IMR-90 (cell line): ENCODE measurements around the gene NUP93. TPM values are rescaled to one million over a fixed set of nuclear protein-coding genes. Genes with fewer than 3 reads are reported as not detected.

Experiments
- ATAC-seq: fragments of 200-7000 bp; cut with Tn5 transposase; 2 replicates; pipeline ENCODE4 v1.9.1; 2020; ENCODE audit warnings: low read depth, mild to moderate bottlenecking, moderate library complexity
- BruUV-seq: library from RNA; stranded (reverse); fragments of 400-500 nt; replicated peaks from 2 replicates; lab custom pipeline; 2021; lab: Mats Ljungman, UMichigan
- CTCF ChIA-PET: fragments of 300-600 bp; formaldehyde crosslinking; extraction: SDS; loops from one replicate; lab custom pipeline; 2021; ENCODE audit warnings: antibody characterized with exemption; lab: Yijun Ruan, JAX
- POLR2A ChIA-PET: fragments of 300-600 bp; sonication (Branson Sonifier 250); formaldehyde crosslinking; loops from one replicate; lab custom pipeline; 2022; ENCODE audit warnings: antibody characterized with exemption; ENCODE audit not compliant: unreplicated experiment; lab: Charles Lee
- DNase-seq: peaks from one replicate; pipeline ENCODE4 v3.0.0; 2013
- H2AFZ ChIP-seq: replicated peaks from 2 replicates; pipeline ENCODE3; 2013; ENCODE audit warnings: low read length, mild to moderate bottlenecking; ENCODE audit not compliant: poor library complexity
- H2AK5ac ChIP-seq: 2 replicates; pipeline ENCODE4 v1.6.1; 2013; ENCODE audit warnings: low read depth, low read length, inconsistent platforms
- H2AK9ac ChIP-seq: replicated peaks from 2 replicates; pipeline ENCODE3; 2013; ENCODE audit warnings: mild to moderate bottlenecking, low read depth, low read length, moderate library complexity; ENCODE audit not compliant: poor library complexity
- H2BK120ac ChIP-seq: 2 replicates; pipeline ENCODE4 v1.6.1; 2013; ENCODE audit warnings: low read depth, low read length, inconsistent platforms
- H2BK15ac ChIP-seq: 3 replicates; pipeline ENCODE4 v1.6.1; 2013; ENCODE audit warnings: low read depth, low read length, inconsistent platforms
- H2BK20ac ChIP-seq: 2 replicates; pipeline ENCODE4 v1.6.1; 2013; ENCODE audit warnings: low read depth, mild to moderate bottlenecking, inconsistent platforms, low read length, moderate library complexity
- H2BK5ac ChIP-seq: 2 replicates; pipeline ENCODE4 v1.6.1; 2013; ENCODE audit warnings: mild to moderate bottlenecking, low read depth, low read length, inconsistent platforms; ENCODE audit not compliant: poor library complexity, severe bottlenecking
- H3K14ac ChIP-seq: replicated peaks from 2 replicates; pipeline ENCODE4 v1.6.1; 2013; ENCODE audit warnings: low read depth, low read length, inconsistent platforms
- H3K18ac ChIP-seq: 2 replicates; pipeline ENCODE4 v1.6.1; 2013; ENCODE audit warnings: low read depth, low read length, control low read depth
- H3K23ac ChIP-seq: 2 replicates; pipeline ENCODE4 v1.6.1; 2013; ENCODE audit warnings: low read depth, low read length, inconsistent platforms
- H3K27ac ChIP-seq: 2 replicates; pipeline ENCODE4 v1.5.1; 2013; ENCODE audit warnings: mild to moderate bottlenecking, control low read depth, low read length; ENCODE audit not compliant: insufficient read depth
- H3K27me3 ChIP-seq: 2 replicates; pipeline ENCODE4 v1.6.1; 2013; ENCODE audit warnings: low read length; ENCODE audit not compliant: control insufficient read depth, insufficient read depth
- H3K36me3 ChIP-seq: 2 replicates; pipeline ENCODE4 v1.6.1; 2013; ENCODE audit warnings: low read length, mixed read lengths; ENCODE audit not compliant: control insufficient read depth, insufficient read depth
- H3K4ac ChIP-seq: 2 replicates; pipeline ENCODE4 v1.6.1; 2013; ENCODE audit warnings: low read depth, low read length, inconsistent platforms
- H3K4me1 ChIP-seq: 2 replicates; pipeline ENCODE4 v1.6.1; 2013; ENCODE audit warnings: low read length, mixed read lengths; ENCODE audit not compliant: control insufficient read depth, insufficient read depth
- H3K4me2 ChIP-seq: 2 replicates; pipeline ENCODE4 v1.6.1; 2013; ENCODE audit warnings: low read depth, mild to moderate bottlenecking, control low read depth, low read length, moderate library complexity
- H3K4me3 ChIP-seq: 2 replicates; pipeline ENCODE4 v1.5.1; 2013; ENCODE audit warnings: low read depth, mild to moderate bottlenecking, control low read depth, low read length, moderate library complexity; ENCODE audit not compliant: insufficient read depth
- H3K56ac ChIP-seq: 2 replicates; pipeline ENCODE4 v1.6.1; 2013; ENCODE audit warnings: low read length, inconsistent platforms; ENCODE audit not compliant: insufficient read depth; ENCODE audit errors: extremely low read depth
- H3K79me1 ChIP-seq, 2 experiments: 2 replicates each; pipeline ENCODE4 v1.6.1; 2013; ENCODE audit warnings: low read length in 2 of 2, inconsistent platforms in 1 of 2, low read depth in 1 of 2
- H3K9ac ChIP-seq: 2 replicates; pipeline ENCODE4 v1.6.1; 2013; ENCODE audit warnings: low read depth, low read length, control low read depth
- H3K9me1 ChIP-seq: 2 replicates; pipeline ENCODE4 v1.6.1; 2013; ENCODE audit warnings: low read length, inconsistent platforms; ENCODE audit not compliant: insufficient read depth
- H3K9me3 ChIP-seq: 2 replicates; pipeline ENCODE4 v1.6.1; 2013; ENCODE audit warnings: low read length; ENCODE audit not compliant: control insufficient read depth, insufficient read depth
- H4K20me1 ChIP-seq: 2 replicates; pipeline ENCODE4 v1.6.1; 2013; ENCODE audit warnings: low read length, inconsistent platforms; ENCODE audit not compliant: insufficient read depth
- H4K5ac ChIP-seq: 2 replicates; pipeline ENCODE4 v1.6.1; 2013; ENCODE audit warnings: mild to moderate bottlenecking, low read depth, low read length, control low read depth
- H4K8ac ChIP-seq, 2 experiments: 2 replicates each; pipeline ENCODE4 v1.6.1; 2013; ENCODE audit warnings: low read depth in 2 of 2, low read length in 2 of 2, control low read depth in 1 of 2, inconsistent platforms in 1 of 2
- H4K91ac ChIP-seq: 2 replicates; pipeline ENCODE4 v1.6.1; 2013; ENCODE audit warnings: low read depth, low read length, inconsistent platforms; ENCODE audit not compliant: insufficient read depth
- BHLHE40 ChIP-seq: fragments of 150-350 bp; IDR thresholded peaks from 2 replicates; pipeline ENCODE4 v1.6.1; 2016; ENCODE audit warnings: mild to moderate bottlenecking, low read depth, low read length
- ELK1 ChIP-seq: fragments of 150-350 bp; IDR thresholded peaks from 2 replicates; pipeline ENCODE4 v1.6.1; 2016; ENCODE audit warnings: low read depth, mild to moderate bottlenecking, low read length, moderate library complexity, borderline replicate concordance
- MAZ ChIP-seq: IDR thresholded peaks from 2 replicates; pipeline ENCODE4 v1.6.1; 2012; ENCODE audit warnings: low read depth, mild to moderate bottlenecking, low read length, improper control_type of control experiment, moderate library complexity, borderline replicate concordance
- POLR2A ChIP-seq: IDR thresholded peaks from 2 replicates; pipeline ENCODE4 v1.6.1; 2012; ENCODE audit warnings: mild to moderate bottlenecking, low read depth, low read length
- RAD21 ChIP-seq: IDR thresholded peaks from 2 replicates; pipeline ENCODE4 v1.6.1; 2012; ENCODE audit warnings: low read length, improper control_type of control experiment
- USF2 ChIP-seq: fragments of 150-350 bp; IDR thresholded peaks from 2 replicates; pipeline ENCODE4 v1.6.1; 2017; ENCODE audit warnings: mild to moderate bottlenecking, antibody characterized with exemption, low read length, low read depth
- WGBS, 2 experiments: methylation state at CpG; one replicate each; pipeline versions ENCODE4 v1.1.5 to v1.1.7; 2013; ENCODE audit warnings: missing lambda C conversion rate in 2 of 2; ENCODE audit not compliant: insufficient read length in 1 of 2; ENCODE audit errors: extremely low coverage in 2 of 2; 5-methylcytosine and 5-hydroxymethylcytosine counted together
- dilution Hi-C: fragments of 300-500 bp; cut with HindIII; formaldehyde crosslinking; loops from one replicate; pipeline ENCODE4 v1.14.3; 2018; ENCODE audit warnings: low sequenced_read_pairs; ENCODE audit not compliant: unreplicated experiment
- in situ Hi-C: fragments of 300-500 bp; cut with MboI; formaldehyde crosslinking; loops from 3 replicates; pipeline ENCODE4 v1.14.3; 2019; ENCODE audit warnings: low sequenced_read_pairs, inconsistent platforms, mixed read lengths
- intact Hi-C: fragments of 100-400 bp; cut with micrococcal nuclease; formaldehyde crosslinking; loops from 2 replicates; pipeline ENCODE4 v1.10.0; 2022
- polyA plus RNA-seq, 3 experiments: library from polyadenylated mRNA; depleted of rRNA; stranded (reverse); fragments of >200 nt; gene quantifications; 2 replicates each; pipeline ENCODE4 v1.2.3, GENCODE V29; 2012; ENCODE audit warnings: low replicate concordance in 1 of 3
- total RNA-seq: library from RNA; depleted of rRNA; stranded (reverse); fragments of >200 nt; gene quantifications from 2 replicates; pipeline ENCODE4 v1.2.3, GENCODE V29; 2012

NUP93 gene
- total and polyA plus RNA-seq, 2 of the 4 experiments (the other 2 are of a cell fraction): 54.6 to 72.6 TPM

- Histone ChIP-seq H2AK9ac (no peak overlapping the region), H3K4me2 (no peak overlapping the region), H3K56ac (no peak overlapping the region), H3K9ac (no peak overlapping the region), H3K9me1 (peaks cover 3% of the 10 kb centered on the region), H3K9me3 (no peaks in the 10 kb centered on the region), H3K79me1 (peaks cover 29 to 51% of the 10 kb centered on the region in 2 experiments), H4K5ac (no peak overlapping the region), H3K27me3 (no peaks in the 10 kb centered on the region), H3K14ac (no peak overlapping the region), H2AFZ (no peak overlapping the region), H2BK15ac (no peak overlapping the region), H3K4ac (no peak overlapping the region), H4K20me1 (no peaks in the 10 kb centered on the region), H2BK20ac (no peak overlapping the region), H3K27ac (no peak overlapping the region), H2BK5ac (no peak overlapping the region), H4K8ac (no peak overlapping the region), H2AK5ac (no peak overlapping the region), H4K91ac (no peak overlapping the region), H3K4me1 (peaks cover 3% of the 10 kb centered on the region), H3K36me3 (peaks cover 8% of the 10 kb centered on the region), H3K4me3 (no peak overlapping the region), H3K18ac (no peak overlapping the region), H2BK120ac (no peak overlapping the region), H3K23ac (no peak overlapping the region)
- TF ChIP-seq BHLHE40: no peak
- no peak for TF ChIP-seq USF2
- no peak for TF ChIP-seq MAZ
- TF ChIP-seq ELK1: no peak
- no peak for TF ChIP-seq POLR2A
- TF ChIP-seq RAD21: no peak
- BruUV-seq: no TSS peak
- ATAC-seq (no peak), DNase-seq (no peak)
- ChIA-PET CTCF (no interaction called here), POLR2A (no interaction called here)
- in situ Hi-C loops (no loop called here), intact Hi-C loops (no loop called here), dilution Hi-C loops (no loop called here)
- 100% methylated on average over 2 of the region's 3 CpGs; no CpG with 5 or more reads in 1 of the 2 experiments for WGBS, 2 experiments
These were observed 28.5 kb downstream of the NUP93 start for GRCh38 chr16:56758432-56758831.
